ENCODE results near the gene MAVS.
A peak's percentile ranks its signal among the peaks of the same experiment; 100 is the strongest.

MAVS gene

GRCh38 chr20:3846740-3847428, at the start of gene MAVS:
TSS of gene MAVS (plus strand) at chr20:3846834. CDS start at chr20:3854625, 7,791 bp downstream.
- TF ChIP-seq CTCF (conservative IDR thresholded peaks at IDR 0.05; ENCODE audit: low read depth): no peak; the same call in 1 of the 2 replicates
- ChIA-PET POLR2A (ENCODE audit: low non-redundant PET) (no interaction called here), CTCF (no interaction called here)
- peak; percentile 89 for DNase-seq (ENCODE audit: low spot score)
- peak within 1 kb of the TSS; percentile 87 for H3K27ac ChIP-seq

- POLR2A ChIA-PET (ENCODE audit: low non-redundant PET): no interaction called here
- CTCF ChIA-PET: interaction anchor here (3.5 kb wide), 1 partner anchor 21 kb away, joined by 17 read pairs; no protein-coding TSS in a partner anchor
- no peak for DNase-seq (ENCODE audit: low spot score)
- TF ChIP-seq CTCF (conservative IDR thresholded peaks at IDR 0.05; ENCODE audit: low read depth): no peak
- H3K27ac ChIP-seq: peak overlapping the region; percentile 100
These were observed 49.4 kb upstream of the MAVS start for GRCh38 chr20:3797226-3797545.

- peak overlapping the region; percentile 100 for H3K27ac ChIP-seq
- ChIA-PET CTCF (interaction anchor here (0.7 to 3.5 kb wide), 2 partner anchors 21 to 140 kb away, joined by 6 to 17 read pairs; no protein-coding TSS in a partner anchor), POLR2A (ENCODE audit: low non-redundant PET) (no interaction called here)
- no peak for TF ChIP-seq CTCF (conservative IDR thresholded peaks at IDR 0.05; ENCODE audit: low read depth)
- peak; percentile 62 for DNase-seq (ENCODE audit: low spot score)
These were observed 48.9 kb upstream of the MAVS start for GRCh38 chr20:3797592-3798372.

GRCh38 chr20:3798373-3798768, 48.3 kb upstream of the MAVS start:
- CTCF ChIA-PET: interaction anchor here (0.7 kb wide), 1 partner anchor 139 kb away, joined by 6 read pairs; no protein-coding TSS in a partner anchor
- POLR2A ChIA-PET (ENCODE audit: low non-redundant PET): no interaction called here
- DNase-seq (ENCODE audit: low spot score): no peak
- no peak for TF ChIP-seq CTCF (conservative IDR thresholded peaks at IDR 0.05; ENCODE audit: low read depth)
- peak overlapping the region; percentile 100 for H3K27ac ChIP-seq

- ChIA-PET CTCF (interaction anchor here (2.5 kb wide), 1 partner anchor 20 kb away, joined by 10 read pairs; no protein-coding TSS in a partner anchor), POLR2A (ENCODE audit: low non-redundant PET) (no interaction called here)
These were observed 47.8 kb upstream of the MAVS start for GRCh38 chr20:3798908-3799248.

More at GRCh38 chr20:3798908-3799248, 47.8 kb upstream of the MAVS start:
- TF ChIP-seq CTCF (conservative IDR thresholded peaks at IDR 0.05; ENCODE audit: low read depth): no peak
- peak overlapping the region; percentile 100 for H3K27ac ChIP-seq
- DNase-seq (ENCODE audit: low spot score): no peak
